ENCODE data around the gene TRABD. TPM values are rescaled to one million over a fixed set of nuclear protein-coding genes. Genes with fewer than 3 reads are reported as not detected.

TRABD gene
- total RNA-seq, 3 donors from 2014 or later = 17.3 to 35.7 (median 28.2) TPM

DNA sequence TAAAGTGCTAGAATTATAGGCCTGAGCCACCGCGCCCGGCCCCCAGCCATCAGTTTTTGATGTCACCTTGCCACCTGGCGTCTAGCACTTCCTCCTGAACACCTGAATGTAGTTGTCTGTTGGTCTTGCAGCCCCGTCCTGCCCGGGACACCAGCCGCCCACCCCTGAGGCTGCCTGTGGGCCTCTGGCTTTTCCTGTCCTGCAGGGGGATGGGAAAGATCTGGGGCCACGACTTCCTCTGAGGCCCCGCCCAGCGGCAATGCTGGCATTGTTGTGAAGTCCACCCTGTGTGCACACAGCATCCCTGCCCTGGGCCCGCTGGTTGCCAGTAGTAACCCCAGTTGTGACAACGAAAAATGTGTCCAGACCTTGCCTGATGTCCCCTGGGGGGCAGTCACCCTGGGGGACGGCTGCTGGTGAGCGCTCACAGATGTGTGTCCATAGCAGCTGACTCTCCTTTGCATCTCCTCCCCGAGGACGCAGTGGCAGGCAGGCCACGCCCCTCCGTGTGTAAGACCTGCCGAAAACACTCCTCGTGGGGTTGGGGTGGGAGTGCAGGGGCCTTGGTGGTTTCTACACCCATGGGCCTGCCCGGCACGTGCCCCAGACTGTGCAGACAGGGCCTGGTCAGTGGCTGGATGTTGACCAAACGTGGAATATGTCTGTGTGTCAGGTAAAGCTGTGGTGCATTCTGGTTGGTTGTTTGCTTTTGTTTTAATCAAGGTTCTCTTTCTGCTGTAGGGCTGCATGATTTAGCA lies 21.8 kb downstream of the TRABD start:
- TF ChIP-seq POLR2A (IDR thresholded peaks at IDR 0.05) = no peak
- no peak for TF ChIP-seq CTCF (IDR thresholded peaks at IDR 0.05)
- TF ChIP-seq POLR2AphosphoS5 (IDR thresholded peaks at IDR 0.05) = no peak
- no peaks in the 10 kb centered on the region for H3K4me1 ChIP-seq
- H3K36me3 ChIP-seq = no peaks in the 10 kb centered on the region
- H3K27ac ChIP-seq = no peak overlapping the region
- intact Hi-C loops (cut with DNase I; ENCODE audit: low total_unique reads) = loop anchor here (10.0 kb wide), 1 partner anchor 53 kb away; no protein-coding TSS in a partner anchor
- no peaks in the 10 kb centered on the region for H3K9me3 ChIP-seq
- DNase-seq (ENCODE audit: low spot score in 2 of 2) = no peak
- H3K4me3 ChIP-seq = no peak overlapping the region
- no peaks in the 10 kb centered on the region for H3K27me3 ChIP-seq

DNA sequence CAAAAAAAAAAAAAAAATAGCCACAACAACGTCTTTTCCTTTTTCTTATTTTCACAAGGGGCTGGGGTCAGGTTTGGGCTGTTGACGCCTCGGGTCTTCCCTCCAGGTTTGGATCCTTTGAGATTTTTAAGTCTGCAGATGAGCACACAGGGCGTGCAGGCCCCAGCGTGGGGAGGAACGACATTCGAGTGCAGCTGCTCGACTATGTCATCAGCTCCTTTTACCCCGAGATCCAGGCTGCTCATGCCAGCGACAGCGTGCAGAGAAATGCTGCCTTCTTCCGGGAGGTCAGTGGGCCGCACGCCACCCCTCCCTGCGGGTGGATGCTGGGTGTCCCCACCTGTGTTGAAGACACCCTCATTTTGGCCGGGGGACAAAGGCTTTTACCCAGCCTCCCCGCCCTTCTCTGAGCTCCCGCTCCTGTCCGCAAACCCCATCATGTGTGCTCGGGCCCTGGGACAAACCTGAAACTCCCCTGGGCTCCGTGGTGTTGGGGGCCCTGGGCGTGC lies 22.8 kb downstream of the TRABD start:
- no peak overlapping the region for H3K4me3 ChIP-seq
- H3K27me3 ChIP-seq = no peaks in the 10 kb centered on the region
- intact Hi-C loops (cut with DNase I; ENCODE audit: low total_unique reads) = loop anchor here (10.0 kb wide), 1 partner anchor 54 kb away; no protein-coding TSS in a partner anchor
- H3K4me1 ChIP-seq = no peaks in the 10 kb centered on the region
- H3K27ac ChIP-seq = no peak overlapping the region
- no peaks in the 10 kb centered on the region for H3K36me3 ChIP-seq
- no peak for DNase-seq (ENCODE audit: low spot score in 2 of 2)
- TF ChIP-seq CTCF (IDR thresholded peaks at IDR 0.05) (no peak), POLR2A (IDR thresholded peaks at IDR 0.05) (no peak), POLR2AphosphoS5 (IDR thresholded peaks at IDR 0.05) (no peak)
- no peaks in the 10 kb centered on the region for H3K9me3 ChIP-seq

- H3K9me3 ChIP-seq = no peaks in the 10 kb centered on the region
- H3K4me3 ChIP-seq = no peak overlapping the region
- no peak overlapping the region for H3K27ac ChIP-seq
- DNase-seq (ENCODE audit: low spot score in 2 of 2) = no peak
- TF ChIP-seq POLR2AphosphoS5 (IDR thresholded peaks at IDR 0.05) (no peak), CTCF (IDR thresholded peaks at IDR 0.05) (no peak), POLR2A (IDR thresholded peaks at IDR 0.05) (no peak)
- no peaks in the 10 kb centered on the region for H3K27me3 ChIP-seq
- H3K4me1 ChIP-seq = no peaks in the 10 kb centered on the region
- H3K36me3 ChIP-seq = no peaks in the 10 kb centered on the region
- intact Hi-C loops (cut with DNase I; ENCODE audit: low total_unique reads) = loop anchor here (10.0 kb wide), 1 partner anchor 54 kb away; no protein-coding TSS in a partner anchor
Observed at GRCh38 chr22:50208939-50209892, 23.5 kb downstream of the TRABD start.

- Histone ChIP-seq H3K4me1 (no peaks in the 10 kb centered on the region), H3K36me3 (no peaks in the 10 kb centered on the region), H3K27ac (no peak overlapping the region), H3K4me3 (no peak overlapping the region), H3K27me3 (no peaks in the 10 kb centered on the region), H3K9me3 (no peaks in the 10 kb centered on the region)
- no peak for DNase-seq (ENCODE audit: low spot score in 2 of 2)
- TF ChIP-seq POLR2AphosphoS5 (IDR thresholded peaks at IDR 0.05) (peak in 1 of 3 donors; percentile 46), POLR2A (IDR thresholded peaks at IDR 0.05) (no peak), CTCF (IDR thresholded peaks at IDR 0.05) (peak; percentile 71 to 89 (median 75))
- intact Hi-C loops (cut with DNase I; ENCODE audit: low total_unique reads) = loop anchor here (10.0 kb wide), 1 partner anchor 55 kb away; no protein-coding TSS in a partner anchor
Observed at GRCh38 chr22:50209893-50210292, 24.2 kb downstream of the TRABD start.

All from breast epithelium (tissue), 4 donors.